Measurements from ENCODE around the gene KRTAP12-2.
"Not testable (repeated sequence)": the region's sequence is repeated elsewhere in the genome, so short reads cannot be mapped to it uniquely, and the experiment has no call there.

KRTAP12-2 gene

DNA sequence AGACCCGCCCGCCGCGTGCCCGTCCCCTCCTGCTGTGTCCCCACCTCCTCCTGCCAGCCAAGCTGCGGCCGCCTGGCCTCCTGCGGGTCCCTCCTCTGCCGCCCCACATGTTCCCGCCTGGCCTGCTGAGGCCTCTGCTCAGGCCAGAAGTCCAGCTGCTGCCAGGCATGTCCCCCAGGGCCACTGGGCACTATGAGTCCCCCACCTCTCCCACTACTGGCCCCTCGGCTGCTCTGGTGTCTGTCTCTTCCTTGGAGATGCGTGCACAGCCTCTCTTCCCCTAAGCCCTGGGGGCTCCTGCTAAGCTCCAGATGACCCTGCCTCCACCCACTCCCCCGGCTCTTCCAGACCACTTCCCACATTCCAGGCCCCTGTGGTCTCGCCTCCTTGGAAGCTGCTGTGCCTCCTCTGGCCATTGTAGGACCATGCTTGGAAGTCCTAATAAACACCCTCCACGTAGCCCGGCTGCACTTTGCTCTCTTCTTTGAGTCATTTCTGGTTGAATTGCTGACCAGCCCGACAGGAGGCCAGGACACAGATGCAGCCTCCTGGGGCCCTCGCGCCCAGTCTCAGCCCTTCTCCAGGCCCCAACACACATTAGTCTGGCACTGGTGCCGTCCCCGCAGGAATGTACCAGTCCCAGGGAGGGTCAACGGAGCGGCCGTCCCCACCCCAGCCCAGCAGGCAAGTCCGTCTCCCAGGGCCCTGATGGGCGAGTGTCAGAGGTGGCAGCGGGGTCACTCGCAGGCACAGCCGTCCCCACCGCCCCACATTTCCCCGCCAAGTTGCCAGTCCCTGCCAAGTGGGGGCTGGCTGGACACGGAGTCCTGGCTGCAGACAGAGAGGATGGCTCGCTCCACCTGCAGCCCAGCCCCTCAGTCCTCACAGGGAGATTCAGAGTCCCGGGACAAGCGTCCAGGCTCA lies 31.3 kb upstream of the KRTAP12-2 start:
- peak; percentile 23 for DNase-seq (ENCODE audit: low read depth)
- TF ChIP-seq, protein P1, sequence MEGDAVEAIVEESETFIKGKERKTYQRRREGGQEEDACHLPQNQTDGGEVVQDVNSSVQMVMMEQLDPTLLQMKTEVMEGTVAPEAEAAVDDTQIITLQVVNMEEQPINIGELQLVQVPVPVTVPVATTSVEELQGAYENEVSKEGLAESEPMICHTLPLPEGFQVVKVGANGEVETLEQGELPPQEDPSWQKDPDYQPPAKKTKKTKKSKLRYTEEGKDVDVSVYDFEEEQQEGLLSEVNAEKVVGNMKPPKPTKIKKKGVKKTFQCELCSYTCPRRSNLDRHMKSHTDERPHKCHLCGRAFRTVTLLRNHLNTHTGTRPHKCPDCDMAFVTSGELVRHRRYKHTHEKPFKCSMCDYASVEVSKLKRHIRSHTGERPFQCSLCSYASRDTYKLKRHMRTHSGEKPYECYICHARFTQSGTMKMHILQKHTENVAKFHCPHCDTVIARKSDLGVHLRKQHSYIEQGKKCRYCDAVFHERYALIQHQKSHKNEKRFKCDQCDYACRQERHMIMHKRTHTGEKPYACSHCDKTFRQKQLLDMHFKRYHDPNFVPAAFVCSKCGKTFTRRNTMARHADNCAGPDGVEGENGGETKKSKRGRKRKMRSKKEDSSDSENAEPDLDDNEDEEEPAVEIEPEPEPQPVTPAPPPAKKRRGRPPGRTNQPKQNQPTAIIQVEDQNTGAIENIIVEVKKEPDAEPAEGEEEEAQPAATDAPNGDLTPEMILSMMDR (IDR thresholded peaks at IDR 0.05; ENCODE audit: low read depth, low read length, missing control alignments): no peak
- in situ Hi-C loops (cut with HindIII; ENCODE audit: low sequenced_read_pairs): no loop called here
- H3K4me3 ChIP-seq (ENCODE audit: low read depth, low read length): no peak overlapping the region

DNA sequence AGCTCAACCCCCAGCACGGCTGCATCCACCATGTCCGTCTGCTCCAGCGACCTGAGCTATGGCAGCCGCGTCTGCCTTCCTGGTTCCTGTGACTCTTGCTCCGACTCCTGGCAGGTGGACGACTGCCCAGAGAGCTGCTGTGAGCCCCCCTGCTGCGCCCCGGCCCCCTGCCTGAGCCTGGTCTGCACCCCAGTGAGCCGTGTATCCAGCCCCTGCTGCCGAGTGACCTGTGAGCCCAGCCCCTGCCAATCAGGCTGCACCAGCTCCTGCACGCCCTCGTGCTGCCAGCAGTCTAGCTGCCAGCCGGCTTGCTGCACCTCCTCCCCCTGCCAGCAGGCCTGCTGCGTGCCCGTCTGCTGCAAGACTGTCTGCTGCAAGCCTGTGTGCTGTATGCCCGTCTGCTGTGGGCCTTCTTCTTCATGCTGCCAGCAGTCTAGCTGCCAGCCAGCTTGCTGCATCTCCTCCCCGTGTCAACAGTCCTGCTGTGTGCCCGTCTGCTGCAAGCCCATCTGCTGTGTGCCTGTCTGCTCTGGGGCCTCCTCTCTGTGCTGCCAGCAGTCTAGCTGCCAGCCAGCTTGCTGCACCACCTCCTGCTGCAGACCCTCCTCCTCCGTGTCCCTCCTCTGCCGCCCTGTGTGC lies 30.6 kb upstream of the KRTAP12-2 start, which contains the start of gene KRTAP10-12:
KRTAP10-12 (plus strand) TSS at position 1 of the 639 bp plus-strand sequence; CDS start at position 31, 30 bp downstream.
- in situ Hi-C loops (cut with HindIII; ENCODE audit: low sequenced_read_pairs); H3K4me3 ChIP-seq (ENCODE audit: low read depth, low read length); DNase-seq (ENCODE audit: low read depth): not testable (repeated sequence)

DNA sequence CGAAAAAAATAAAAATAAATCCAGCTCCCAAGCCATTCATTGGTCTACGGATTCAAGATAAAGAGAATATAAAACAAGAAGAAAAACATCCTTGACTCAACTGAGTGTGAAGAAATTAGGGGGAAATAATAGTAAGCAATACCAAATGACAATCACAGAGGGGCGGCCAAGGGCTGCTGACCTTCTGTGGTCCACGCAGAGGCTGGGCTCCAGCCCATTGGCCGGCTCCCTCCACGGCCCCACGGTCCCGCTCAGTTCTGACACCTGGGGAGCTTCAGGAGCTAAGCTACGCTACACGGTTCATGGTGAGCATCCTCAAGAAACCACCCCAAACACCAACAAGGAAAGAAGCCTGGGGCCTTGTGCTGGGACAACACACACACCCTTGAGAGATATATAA lies 29.8 kb upstream of the KRTAP12-2 start:
- no peak overlapping the region for H3K4me3 ChIP-seq (ENCODE audit: low read depth, low read length)
- TF ChIP-seq, protein P1 (IDR thresholded peaks at IDR 0.05; ENCODE audit: low read depth, low read length, missing control alignments): no peak
- in situ Hi-C loops (cut with HindIII; ENCODE audit: low sequenced_read_pairs): no loop called here
- DNase-seq (ENCODE audit: low read depth): no peak

DNA sequence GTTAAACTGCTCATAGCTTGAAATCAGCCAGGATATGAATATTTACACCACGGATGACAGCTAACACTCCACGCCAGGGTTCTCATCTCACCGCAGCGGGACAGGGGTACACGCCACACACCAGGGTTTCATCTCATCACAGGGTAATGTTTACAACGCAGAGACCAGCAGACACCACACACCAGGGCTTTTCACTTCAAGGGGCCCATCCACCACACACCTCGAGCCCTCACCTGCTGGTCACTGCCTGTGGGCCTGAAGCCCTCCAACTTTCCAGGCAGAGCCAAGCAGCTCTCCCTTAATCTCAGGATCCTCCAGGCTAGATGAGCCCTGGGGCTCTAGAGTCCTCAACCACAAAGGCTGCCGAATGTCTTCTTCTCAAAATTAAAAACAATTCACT lies 28.9 kb upstream of the KRTAP12-2 start:
- in situ Hi-C loops (cut with HindIII; ENCODE audit: low sequenced_read_pairs): no loop called here
- DNase-seq (ENCODE audit: low read depth): no peak
- TF ChIP-seq, protein P1 (IDR thresholded peaks at IDR 0.05; ENCODE audit: low read depth, low read length, missing control alignments): no peak
- H3K4me3 ChIP-seq (ENCODE audit: low read depth, low read length): no peak overlapping the region

DNA sequence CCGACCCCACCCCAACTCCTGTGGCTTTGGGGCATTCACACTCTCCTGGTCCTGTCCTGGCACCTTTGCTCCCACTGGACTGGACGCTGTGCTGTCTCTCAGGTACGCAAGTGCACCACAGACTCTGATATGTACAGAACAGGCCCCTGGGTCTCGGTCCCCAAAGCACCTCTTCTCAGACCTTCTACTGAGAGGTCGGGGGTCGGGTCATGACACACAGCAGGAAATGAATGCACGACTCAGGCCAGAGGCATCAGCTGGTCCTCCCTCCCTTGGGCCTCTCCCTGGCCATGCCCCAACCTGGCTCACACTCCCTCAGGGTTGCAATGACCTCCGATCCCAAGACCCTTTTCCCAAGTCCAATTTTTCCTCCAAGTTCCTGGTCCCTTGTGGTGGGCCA lies 28.5 kb upstream of the KRTAP12-2 start:
- H3K4me3 ChIP-seq (ENCODE audit: low read depth, low read length): no peak overlapping the region
- in situ Hi-C loops (cut with HindIII; ENCODE audit: low sequenced_read_pairs): no loop called here
- TF ChIP-seq, protein P1 (IDR thresholded peaks at IDR 0.05; ENCODE audit: low read depth, low read length, missing control alignments): no peak
- no peak for DNase-seq (ENCODE audit: low read depth)

DNA sequence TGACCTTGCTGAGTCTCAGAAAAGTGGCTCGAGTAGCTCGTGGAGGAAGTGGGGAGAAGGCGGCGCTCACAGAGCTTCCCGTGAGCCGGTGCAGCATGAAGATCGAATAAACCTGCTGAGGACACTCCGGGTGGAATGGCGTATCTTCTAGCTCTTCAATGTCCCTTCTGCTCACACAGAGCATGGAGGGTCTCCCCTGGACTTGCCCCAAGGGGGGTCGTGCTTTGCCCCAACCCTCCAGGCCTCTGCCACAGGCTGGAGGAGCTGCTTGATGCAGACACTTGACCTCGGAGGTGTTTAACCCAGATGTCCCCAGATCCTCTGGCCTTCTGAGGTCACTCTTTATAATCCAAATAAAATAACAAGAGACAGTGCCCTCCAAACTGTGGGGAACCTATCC lies 28.0 kb upstream of the KRTAP12-2 start:
- H3K4me3 ChIP-seq (ENCODE audit: low read depth, low read length): no peak overlapping the region
- DNase-seq (ENCODE audit: low read depth): no peak
- TF ChIP-seq, protein P1 (IDR thresholded peaks at IDR 0.05; ENCODE audit: low read depth, low read length, missing control alignments): no peak
- in situ Hi-C loops (cut with HindIII; ENCODE audit: low sequenced_read_pairs): loop anchor here (5.0 kb wide), 1 partner anchor 47 kb away; the partner anchor contains the start of gene KRTAP10-11

All from astrocyte of the cerebellum (primary cell).